GM20000 (cell line): Measurements from ENCODE around the gene SLC2A11.
"Not testable (repeated sequence)": the region's sequence is repeated elsewhere in the genome, so short reads cannot be mapped to it uniquely, and the experiment has no call there.

Source experiments
- DNase-seq: peaks from one replicate; pipeline ENCODE4 v3.0.0; 2012; ENCODE audit warnings: low spot score
- CTCF ChIP-seq: IDR thresholded peaks from 2 replicates; pipeline ENCODE4 v1.5.1; 2012; ENCODE audit warnings: mild to moderate bottlenecking, control low read depth; ENCODE audit errors: extremely low read depth, missing control alignments

Gene SLC2A11

GRCh38 chr22:23847991-23848864 is 9.4 kb upstream of the SLC2A11 start:
- TF ChIP-seq CTCF: no peak
- no peak for DNase-seq

- peak; percentile 84 for TF ChIP-seq CTCF
- peak; percentile 89 for DNase-seq
Observed at GRCh38 chr22:23849009-23850006, 8.4 kb upstream of the SLC2A11 start.

- peak; percentile 52 for DNase-seq
- TF ChIP-seq CTCF: no peak
Observed at GRCh38 chr22:23850136-23850611, 7.5 kb upstream of the SLC2A11 start.

GRCh38 chr22:23856721-23857605 is 712 bp upstream of the SLC2A11 start:
- DNase-seq: no peak
- no peak for TF ChIP-seq CTCF

GRCh38 chr22:23858484-23858815 is 775 bp downstream of the SLC2A11 start:
- no peak for TF ChIP-seq CTCF
- DNase-seq: no peak

- DNase-seq: no peak
- TF ChIP-seq CTCF: no peak
Observed at GRCh38 chr22:23859201-23859600, 1.5 kb downstream of the SLC2A11 start.

GRCh38 chr22:23860187-23860586 is 2.5 kb downstream of the SLC2A11 start:
- not testable (repeated sequence) for DNase-seq
